HPDE6-E6E7 (cell line): ENCODE results near the gene TOB1.
A peak's percentile ranks its signal among the peaks of the same experiment; 100 is the strongest.

Source experiments
- DNase-seq: peaks from one replicate; pipeline ENCODE4 v3.0.0; 2011; ENCODE audit warnings: missing footprints; ENCODE audit errors: extremely low spot score

TOB1 gene

DNA sequence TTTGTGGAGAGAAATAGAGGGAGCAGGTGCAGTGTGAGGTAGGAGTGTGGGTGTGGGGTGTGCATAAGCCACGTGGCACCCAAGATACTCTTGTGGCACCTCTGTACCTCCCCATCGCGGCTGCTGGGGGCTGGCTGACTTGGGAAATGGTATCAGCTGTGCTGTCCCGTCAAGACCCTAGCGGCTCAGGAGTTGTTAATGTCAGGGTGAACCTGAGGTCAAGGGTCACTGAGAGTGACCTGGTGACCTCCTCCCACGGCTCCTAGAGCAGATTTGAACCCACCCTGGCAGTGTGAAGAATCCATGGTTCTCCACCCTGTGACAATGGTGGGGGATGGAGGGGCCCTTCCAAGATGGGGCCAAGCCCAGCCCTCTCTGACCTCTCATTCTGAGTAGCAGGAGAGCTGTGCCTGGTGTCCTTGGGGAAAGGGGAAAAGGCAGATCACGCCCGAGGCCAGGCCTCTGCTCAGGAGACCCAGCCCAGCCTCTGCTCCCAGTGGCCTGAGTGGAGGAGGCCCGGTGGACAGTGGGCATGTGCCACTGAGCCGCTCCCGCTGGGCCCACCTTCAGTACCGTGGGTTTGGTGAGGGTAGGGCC is 33.8 kb downstream of the TOB1 start:
- DNase-seq: no peak

DNA sequence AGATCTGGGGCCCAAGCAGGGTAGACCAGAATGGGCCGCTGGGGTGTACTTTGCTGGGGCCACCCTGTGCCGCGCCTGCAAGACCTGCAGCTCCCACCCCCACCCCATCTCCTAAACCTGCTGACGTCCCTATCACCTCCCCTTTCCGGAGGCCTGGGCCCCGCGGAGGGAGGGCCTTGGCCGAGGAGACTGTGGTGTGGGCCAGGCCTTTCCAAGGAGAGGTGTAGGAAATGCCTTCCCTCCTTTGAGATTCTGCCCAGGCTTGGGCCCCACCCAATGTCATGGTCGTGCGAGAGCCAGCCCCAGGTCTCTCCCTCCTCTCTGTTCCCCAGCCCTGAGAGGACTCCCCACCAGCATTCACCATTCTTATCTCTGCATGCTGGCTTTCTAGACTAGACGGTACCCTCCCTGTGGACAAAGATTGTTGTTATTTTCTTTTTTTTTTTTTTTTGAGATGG is 34.7 kb downstream of the TOB1 start:
- DNase-seq: no peak

DNA sequence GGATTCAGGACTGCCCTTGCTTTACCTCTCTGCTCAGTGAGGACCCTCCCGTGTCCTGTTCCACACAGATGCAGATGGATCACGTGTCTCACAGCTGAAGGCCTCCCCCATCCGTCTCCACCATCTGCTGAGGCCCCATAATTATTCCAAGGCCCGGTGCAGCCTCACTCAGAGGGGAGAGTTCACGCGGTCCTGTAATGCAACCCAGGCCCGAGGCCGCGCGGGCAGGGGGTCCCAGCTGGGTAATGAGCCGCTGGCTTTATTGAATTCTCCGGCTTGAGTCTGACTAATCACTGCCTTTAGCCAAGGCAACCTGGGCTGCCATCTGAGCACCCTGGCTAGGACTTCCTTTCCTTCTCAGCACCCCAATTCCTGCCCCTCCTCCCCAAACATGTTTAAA is 35.2 kb downstream of the TOB1 start:
- DNase-seq: no peak

DNA sequence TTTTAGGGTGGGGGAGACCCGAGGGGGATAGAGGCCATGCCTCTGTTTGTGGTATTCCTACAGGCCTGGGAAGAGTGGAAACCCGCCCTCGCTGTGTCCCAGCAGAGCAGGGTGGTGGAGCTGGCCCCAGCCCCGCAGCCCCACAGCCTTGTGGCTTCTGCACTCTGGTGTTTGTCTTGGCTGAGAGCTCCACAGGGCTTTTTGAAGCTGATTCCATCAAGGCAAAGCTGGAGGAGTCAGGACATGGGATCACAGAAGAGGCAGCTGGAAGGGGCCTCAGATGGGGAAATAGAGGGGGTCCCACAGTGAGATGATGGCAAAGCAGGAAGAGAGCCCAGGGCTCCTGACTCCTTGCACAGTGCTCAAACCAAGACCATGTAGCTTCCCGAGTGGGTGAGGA is 35.8 kb downstream of the TOB1 start:
- no peak for DNase-seq

DNA sequence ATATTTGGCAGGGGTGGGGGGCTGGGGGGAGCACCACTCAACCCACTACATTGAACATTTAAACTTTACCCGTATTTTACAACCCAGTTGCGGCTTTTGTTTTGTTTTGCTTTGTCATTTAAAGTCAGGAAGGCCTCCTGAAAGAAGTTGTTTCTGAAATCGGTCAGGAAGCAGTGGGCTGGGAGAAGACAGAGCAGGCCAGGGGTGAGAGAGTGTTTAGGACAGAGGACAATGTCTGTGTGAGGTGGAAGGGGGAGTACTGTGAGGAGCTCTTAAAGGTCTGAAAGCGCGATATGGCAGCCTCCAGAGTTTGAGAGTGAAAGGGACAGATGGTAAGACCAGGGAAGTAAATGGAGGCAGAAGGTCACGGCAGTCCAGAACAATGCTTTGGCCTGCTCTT is 36.8 kb downstream of the TOB1 start:
- no peak for DNase-seq

DNA sequence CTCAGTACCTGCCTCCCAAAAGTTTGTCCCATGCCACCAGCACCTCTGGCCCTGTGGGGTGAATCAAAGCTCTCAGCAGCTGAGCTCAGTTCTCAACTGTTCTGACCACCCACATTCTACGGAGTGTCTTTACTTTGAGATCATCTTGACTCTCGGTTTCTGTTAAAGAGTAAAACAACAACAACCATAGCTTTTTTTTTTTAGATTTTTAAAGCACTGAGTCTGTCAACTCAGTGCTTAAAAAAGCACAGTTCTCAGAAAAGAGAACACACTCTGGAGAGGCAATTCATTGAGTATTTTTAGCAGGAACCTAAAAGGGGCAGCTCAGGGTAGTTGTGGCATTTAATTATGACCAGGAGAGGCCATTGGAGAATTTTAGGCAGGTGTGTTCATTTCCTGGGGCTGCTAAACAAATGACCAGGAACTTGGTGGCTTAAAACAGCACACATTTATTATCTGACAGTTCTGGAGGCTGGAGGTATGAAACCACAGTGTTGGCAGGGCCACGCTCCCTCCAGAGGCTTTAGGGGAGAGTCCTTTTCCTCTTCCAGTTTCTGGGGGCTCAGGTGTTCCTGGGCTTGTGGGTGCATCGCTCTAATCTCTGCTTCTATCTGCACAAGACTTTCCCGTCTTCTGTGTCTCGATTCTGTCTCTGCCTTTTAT is 37.5 kb downstream of the TOB1 start:
- no peak for DNase-seq

DNA sequence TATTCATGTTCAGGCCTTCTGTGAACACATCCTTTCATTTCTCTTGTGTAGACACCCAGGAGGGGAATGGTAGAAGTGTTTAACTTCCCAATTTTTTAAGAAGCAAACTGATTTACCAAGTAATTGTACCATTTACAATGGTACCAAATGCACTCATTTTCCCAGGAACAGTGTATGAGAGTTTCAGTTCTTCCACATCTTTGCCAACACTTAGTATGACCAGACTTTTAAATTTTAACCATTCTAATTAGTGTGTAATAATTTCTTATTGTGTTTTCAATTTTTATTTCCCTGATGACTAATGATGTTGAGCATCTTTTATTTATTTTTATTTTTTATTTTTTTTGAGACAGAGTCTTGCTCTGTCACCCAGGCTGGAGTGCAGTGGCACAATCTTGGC is 41.0 kb downstream of the TOB1 start:
- no peak for DNase-seq

GRCh38 chr17:50824429-50824828 is 41.7 kb downstream of the TOB1 start:
- DNase-seq: no peak

DNA sequence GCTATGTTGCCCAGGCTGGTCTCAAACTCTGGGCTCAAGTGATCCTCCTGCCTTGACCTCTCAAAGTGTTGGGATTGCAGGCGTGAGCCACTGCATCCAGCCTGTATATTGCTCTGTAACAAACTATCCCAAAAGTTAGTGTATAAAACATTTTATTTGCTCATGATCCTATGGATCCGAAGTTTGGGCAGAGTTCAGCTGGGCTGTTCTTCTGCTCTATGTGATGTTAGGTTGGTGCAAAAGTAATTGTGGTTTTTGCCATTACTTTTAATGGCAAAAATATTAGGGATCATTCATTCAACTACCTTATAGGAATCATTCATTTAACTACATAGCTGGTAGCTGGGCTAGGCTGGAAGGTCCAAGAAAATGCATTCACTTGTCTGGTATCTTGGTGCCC is 43.6 kb downstream of the TOB1 start:
- DNase-seq: no peak

GRCh38 chr17:50820651-50821050 is 45.5 kb downstream of the TOB1 start:
- no peak for DNase-seq

DNA sequence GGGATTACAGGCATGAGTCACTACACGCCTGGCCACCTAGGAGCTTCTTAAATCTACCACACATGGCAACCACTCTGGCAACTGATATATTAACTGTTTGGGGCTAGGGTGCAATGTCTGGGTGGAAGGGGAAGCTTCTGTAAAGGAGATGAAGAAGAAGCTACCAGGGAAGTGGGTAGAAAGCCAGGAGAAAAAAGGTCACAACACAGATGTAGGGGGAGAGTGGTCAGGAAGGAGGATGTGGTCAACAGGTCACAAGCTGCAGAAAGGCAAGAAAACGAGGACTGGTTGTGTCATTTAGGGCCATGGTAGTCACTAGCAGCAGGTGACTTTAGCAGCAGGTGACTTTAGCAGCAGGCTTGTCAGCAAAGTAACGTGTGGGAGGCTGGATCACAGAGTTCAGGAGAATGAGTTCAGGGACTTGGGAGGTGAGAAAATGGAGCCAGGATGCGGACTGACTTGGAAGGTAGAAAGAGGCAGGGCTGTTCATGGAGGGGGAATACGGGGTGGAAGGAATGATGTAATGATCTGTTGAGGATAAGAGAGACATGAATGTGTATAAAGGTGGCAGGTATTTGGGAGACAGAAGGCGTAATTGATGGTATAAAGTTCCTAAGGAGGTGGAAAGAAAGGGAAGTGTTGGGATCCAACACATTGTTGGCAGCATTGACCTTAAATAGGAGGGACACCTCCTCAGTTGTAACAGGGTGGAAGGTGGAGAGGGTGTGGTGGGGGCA is 47.1 kb downstream of the TOB1 start:
- DNase-seq: no peak

- DNase-seq: no peak
These were observed 47.9 kb downstream of the TOB1 start for GRCh38 chr17:50818261-50818660.

GRCh38 chr17:50817838-50818237 is 48.3 kb downstream of the TOB1 start:
- peak; percentile 82 for DNase-seq

DNA sequence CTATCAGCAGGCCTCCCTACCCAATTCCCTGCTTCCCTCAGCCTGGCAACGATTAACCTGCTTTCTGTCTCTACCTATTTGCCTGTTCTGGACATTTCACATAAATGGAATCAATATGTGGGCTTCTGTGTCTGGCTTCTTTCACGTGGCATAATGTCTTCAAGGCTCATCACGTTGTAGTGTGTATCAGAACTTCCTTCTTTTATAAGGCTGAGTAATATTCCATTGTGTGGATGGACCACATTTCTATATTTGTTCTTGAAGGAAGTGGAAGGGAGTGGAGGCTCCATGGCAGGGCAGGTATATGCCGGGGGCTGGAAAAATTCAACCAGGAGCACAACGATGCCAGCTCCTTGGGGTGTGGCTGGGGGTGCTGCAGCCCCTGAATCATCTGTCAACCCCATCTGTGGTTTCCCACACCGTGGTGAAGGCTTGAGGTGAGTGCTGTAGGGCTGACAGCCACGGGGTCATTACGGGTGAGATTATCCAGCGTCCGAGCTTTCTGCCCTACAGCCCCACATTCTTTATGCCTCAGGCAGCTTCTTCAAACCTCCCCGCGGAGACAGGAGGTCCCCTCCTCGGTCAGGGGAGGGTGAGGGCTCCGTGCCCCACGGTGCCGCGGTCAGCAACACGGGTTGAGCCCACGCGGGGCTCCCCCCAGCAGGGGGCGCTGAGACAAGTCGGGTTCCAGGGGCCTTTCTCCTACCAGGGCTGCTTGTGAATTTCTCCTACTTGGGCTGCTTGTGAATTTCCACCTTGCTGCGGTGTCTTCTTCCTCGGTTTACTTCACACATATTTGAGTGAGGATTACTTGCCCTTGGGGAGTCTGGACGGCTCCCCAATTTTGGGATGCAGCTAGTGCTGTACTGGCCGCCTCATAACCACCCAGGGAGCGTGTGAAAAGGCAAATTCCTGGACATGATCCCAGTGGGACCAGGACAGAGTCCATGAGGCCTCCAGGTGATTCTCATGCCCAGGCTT is 49.1 kb downstream of the TOB1 start:
- DNase-seq: no peak

- DNase-seq: no peak
These were observed 49.9 kb downstream of the TOB1 start for GRCh38 chr17:50816271-50816670.

GRCh38 chr17:50815400-50815799 is 50.8 kb downstream of the TOB1 start:
- DNase-seq: no peak

GRCh38 chr17:50813583-50813982 is 52.6 kb downstream of the TOB1 start:
- DNase-seq: no peak
